ENCODE measurements around the gene SF1.
A peak's percentile ranks its signal among the peaks of the same experiment; 100 is the strongest.

Gene SF1

DNA sequence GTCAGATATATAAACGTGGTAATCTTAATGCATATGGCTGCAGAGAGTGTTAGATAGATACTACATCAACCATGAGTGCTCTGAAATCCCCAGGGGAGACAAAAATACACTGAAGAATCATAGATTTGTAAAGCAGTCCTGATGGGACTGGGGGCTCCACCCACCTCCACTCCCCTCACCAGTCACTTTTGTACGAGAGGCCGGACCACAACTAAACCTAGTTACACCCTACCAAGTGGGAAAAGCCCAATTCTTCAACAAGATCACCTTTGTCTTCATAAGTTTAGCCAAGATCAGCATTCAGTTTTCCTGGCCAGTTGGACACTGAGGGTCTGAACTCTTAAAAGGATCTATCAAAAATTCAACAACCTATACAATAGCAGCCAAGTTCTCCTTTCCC, 1.5 kb downstream of the SF1 start:
- Histone ChIP-seq H3K27ac (ENCODE audit: low read length) (peak overlapping the region; percentile 49), H3K4me2 (ENCODE audit: low read length) (peak overlapping the region; percentile 98), H3K27me3 (ENCODE audit: low read depth, low read length) (no peaks in the 10 kb centered on the region), H3K4me3 (ENCODE audit: low read length) (peak overlapping the region; percentile 91), H3K9ac (ENCODE audit: low read length) (peak overlapping the region; percentile 85), H3K79me2 (ENCODE audit: low read length) (peaks cover 69% of the 10 kb centered on the region), H4K20me1 (ENCODE audit: insufficient read depth, low read length) (peaks cover 53% of the 10 kb centered on the region), H3K9me3 (ENCODE audit: insufficient read depth, low read length) (no peaks in the 10 kb centered on the region), H3K4me1 (ENCODE audit: low read length) (peaks cover 59% of the 10 kb centered on the region), H3K36me3 (replicated peaks; ENCODE audit: low read depth, low read length) (peaks cover 56% of the 10 kb centered on the region), H2AFZ (ENCODE audit: low read depth, low read length) (no peak overlapping the region)
- TF ChIP-seq, protein P1, sequence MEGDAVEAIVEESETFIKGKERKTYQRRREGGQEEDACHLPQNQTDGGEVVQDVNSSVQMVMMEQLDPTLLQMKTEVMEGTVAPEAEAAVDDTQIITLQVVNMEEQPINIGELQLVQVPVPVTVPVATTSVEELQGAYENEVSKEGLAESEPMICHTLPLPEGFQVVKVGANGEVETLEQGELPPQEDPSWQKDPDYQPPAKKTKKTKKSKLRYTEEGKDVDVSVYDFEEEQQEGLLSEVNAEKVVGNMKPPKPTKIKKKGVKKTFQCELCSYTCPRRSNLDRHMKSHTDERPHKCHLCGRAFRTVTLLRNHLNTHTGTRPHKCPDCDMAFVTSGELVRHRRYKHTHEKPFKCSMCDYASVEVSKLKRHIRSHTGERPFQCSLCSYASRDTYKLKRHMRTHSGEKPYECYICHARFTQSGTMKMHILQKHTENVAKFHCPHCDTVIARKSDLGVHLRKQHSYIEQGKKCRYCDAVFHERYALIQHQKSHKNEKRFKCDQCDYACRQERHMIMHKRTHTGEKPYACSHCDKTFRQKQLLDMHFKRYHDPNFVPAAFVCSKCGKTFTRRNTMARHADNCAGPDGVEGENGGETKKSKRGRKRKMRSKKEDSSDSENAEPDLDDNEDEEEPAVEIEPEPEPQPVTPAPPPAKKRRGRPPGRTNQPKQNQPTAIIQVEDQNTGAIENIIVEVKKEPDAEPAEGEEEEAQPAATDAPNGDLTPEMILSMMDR (IDR thresholded peaks at IDR 0.05; ENCODE audit: low read depth, low read length): no peak
- TF ChIP-seq EZH2phosphoT487 (IDR thresholded peaks at IDR 0.05; ENCODE audit: low read depth): no peak

DNA sequence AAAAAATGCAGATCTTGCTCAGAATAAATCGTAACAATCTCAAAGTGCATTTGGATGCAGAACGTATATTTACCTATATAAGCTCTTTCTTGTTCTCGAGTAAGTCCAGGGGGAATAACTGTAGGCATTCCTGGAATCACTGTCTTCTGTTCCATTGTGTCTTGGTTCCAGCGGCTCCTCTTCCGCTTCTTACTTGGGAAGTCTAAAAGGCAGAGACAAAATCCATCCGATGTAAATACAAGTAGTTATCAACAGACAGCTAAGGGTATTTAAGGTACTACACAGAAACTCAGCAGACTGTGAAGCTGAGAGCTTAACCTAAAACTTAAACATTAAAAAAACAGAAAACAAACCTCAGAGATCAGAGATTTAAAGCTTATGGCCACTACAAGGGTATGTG, 1.9 kb downstream of the SF1 start:
- Histone ChIP-seq H3K36me3 (replicated peaks; ENCODE audit: low read depth, low read length) (peaks cover 60% of the 10 kb centered on the region), H3K9me3 (ENCODE audit: insufficient read depth, low read length) (no peaks in the 10 kb centered on the region), H4K20me1 (ENCODE audit: insufficient read depth, low read length) (peaks cover 58% of the 10 kb centered on the region), H3K4me2 (ENCODE audit: low read length) (peak overlapping the region; percentile 98), H3K27me3 (ENCODE audit: low read depth, low read length) (no peaks in the 10 kb centered on the region), H3K79me2 (ENCODE audit: low read length) (peaks cover 73% of the 10 kb centered on the region), H2AFZ (ENCODE audit: low read depth, low read length) (no peak overlapping the region), H3K4me1 (ENCODE audit: low read length) (peaks cover 63% of the 10 kb centered on the region), H3K27ac (ENCODE audit: low read length) (peak overlapping the region; percentile 49; the same call in 1 of the 2 replicates), H3K9ac (ENCODE audit: low read length) (peak overlapping the region; percentile 85; the same call in 1 of the 2 replicates), H3K4me3 (ENCODE audit: low read length) (peak overlapping the region; percentile 91)
- TF ChIP-seq, protein P1 (IDR thresholded peaks at IDR 0.05; ENCODE audit: low read depth, low read length): no peak
- no peak for TF ChIP-seq EZH2phosphoT487 (IDR thresholded peaks at IDR 0.05; ENCODE audit: low read depth)

GRCh38 chr11:64774144-64774543, 4.2 kb downstream of the SF1 start:
- Histone ChIP-seq H3K4me3 (ENCODE audit: low read length) (no peak overlapping the region), H4K20me1 (ENCODE audit: insufficient read depth, low read length) (peaks cover 81% of the 10 kb centered on the region), H2AFZ (ENCODE audit: low read depth, low read length) (no peak overlapping the region), H3K9me3 (ENCODE audit: insufficient read depth, low read length) (no peaks in the 10 kb centered on the region), H3K27ac (ENCODE audit: low read length) (peak overlapping the region; percentile 90; the same call in 1 of the 2 replicates), H3K4me1 (ENCODE audit: low read length) (peaks cover 61% of the 10 kb centered on the region), H3K9ac (ENCODE audit: low read length) (no peak overlapping the region), H3K36me3 (replicated peaks; ENCODE audit: low read depth, low read length) (peaks cover 79% of the 10 kb centered on the region), H3K4me2 (ENCODE audit: low read length) (no peak overlapping the region), H3K79me2 (ENCODE audit: low read length) (peaks cover 91% of the 10 kb centered on the region), H3K27me3 (ENCODE audit: low read depth, low read length) (no peaks in the 10 kb centered on the region)
- TF ChIP-seq EZH2phosphoT487 (IDR thresholded peaks at IDR 0.05; ENCODE audit: low read depth): no peak
- TF ChIP-seq, protein P1 (IDR thresholded peaks at IDR 0.05; ENCODE audit: low read depth, low read length): no peak

DNA sequence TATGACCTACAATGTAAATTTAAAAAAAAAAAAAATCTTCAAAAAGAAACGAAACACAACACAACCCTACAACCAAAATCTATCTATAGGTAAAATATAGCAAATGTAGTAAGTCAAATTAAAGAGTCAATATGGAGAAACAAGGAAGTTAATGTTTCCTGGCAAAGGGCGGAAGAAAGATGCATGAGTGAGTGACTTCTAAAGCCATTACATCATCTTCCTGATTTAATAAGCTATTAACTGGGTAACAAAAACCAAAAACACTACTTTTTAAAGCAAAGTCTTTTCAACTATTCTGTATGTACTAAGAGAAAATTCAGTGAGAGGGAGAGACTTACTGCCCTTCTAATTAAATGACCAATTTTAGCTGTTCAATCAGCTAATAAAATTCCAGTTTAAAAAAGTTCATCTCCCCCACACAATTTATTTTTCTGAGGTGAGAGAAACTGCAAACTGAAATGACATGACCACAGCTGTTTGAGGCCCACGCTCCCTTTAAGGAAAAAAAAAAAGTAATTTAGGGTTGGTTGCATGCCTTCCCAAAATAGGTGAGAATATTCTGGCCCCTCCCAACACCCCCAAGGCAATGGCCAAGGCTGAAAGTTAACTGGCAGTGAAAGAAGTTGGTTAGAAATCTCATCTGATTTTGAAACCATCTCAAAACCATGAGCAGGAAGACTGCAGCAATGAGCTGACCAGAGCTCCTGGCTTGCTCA, 5.9 kb downstream of the SF1 start:
- H3K79me2 ChIP-seq (ENCODE audit: low read length): peaks cover 98% of the 10 kb centered on the region

More for the DNA sequence above, 5.9 kb downstream of the SF1 start:
- no peak overlapping the region for H2AFZ ChIP-seq (ENCODE audit: low read depth, low read length)
- H3K4me2 ChIP-seq (ENCODE audit: low read length): peak overlapping the region; percentile 74
- H4K20me1 ChIP-seq (ENCODE audit: insufficient read depth, low read length): peaks cover 96% of the 10 kb centered on the region
- H3K9me3 ChIP-seq (ENCODE audit: insufficient read depth, low read length): no peaks in the 10 kb centered on the region
- peaks cover 61% of the 10 kb centered on the region for H3K4me1 ChIP-seq (ENCODE audit: low read length)
- H3K27me3 ChIP-seq (ENCODE audit: low read depth, low read length): no peaks in the 10 kb centered on the region
- peak overlapping the region; percentile 60 for H3K4me3 ChIP-seq (ENCODE audit: low read length)
- peaks cover 95% of the 10 kb centered on the region for H3K36me3 ChIP-seq (replicated peaks; ENCODE audit: low read depth, low read length)
- no peak for TF ChIP-seq EZH2phosphoT487 (IDR thresholded peaks at IDR 0.05; ENCODE audit: low read depth)
- TF ChIP-seq, protein P1 (IDR thresholded peaks at IDR 0.05; ENCODE audit: low read depth, low read length): no peak
- H3K27ac ChIP-seq (ENCODE audit: low read length): peak overlapping the region; percentile 90
- peak overlapping the region; percentile 61 for H3K9ac ChIP-seq (ENCODE audit: low read length)

Data from OCI-LY3 (cell line).